GM12891 (cell line): Measurements from ENCODE around the gene ZNRF1.
"Not testable (repeated sequence)": the region's sequence is repeated elsewhere in the genome, so short reads cannot be mapped to it uniquely, and the experiment has no call there.

Experiments used
- DNase-seq: peaks from one replicate; pipeline ENCODE4 v3.0.0; 2011; ENCODE audit warnings: low spot score; ENCODE audit not compliant: insufficient read length
- FAIRE-seq: peaks from 2 replicates; lab custom pipeline; 2011; peaks lifted over from hg19 to GRCh38; lab: Jason Lieb, UNC
- PAX5 ChIP-seq: IDR thresholded peaks from 2 replicates; pipeline ENCODE4 v1.6.1; 2011; ENCODE audit warnings: low read length, moderate library complexity, mild to moderate bottlenecking; ENCODE audit not compliant: insufficient read depth, severe bottlenecking
- POLR2A ChIP-seq: IDR thresholded peaks from 2 replicates; pipeline ENCODE4 v1.6.1; 2011; ENCODE audit warnings: low read depth, low read length, control low read depth
- POLR2AphosphoS5 ChIP-seq: IDR thresholded peaks from 2 replicates; pipeline ENCODE4 v1.6.1; 2011; ENCODE audit warnings: low read depth, low read length, control low read depth
- POU2F2 ChIP-seq: IDR thresholded peaks from 2 replicates; pipeline ENCODE4 v1.6.1; 2011; ENCODE audit warnings: low read depth, mild to moderate bottlenecking, control low read depth, low read length, moderate library complexity
- SPI1 ChIP-seq: IDR thresholded peaks from 2 replicates; pipeline ENCODE4 v1.6.1; 2011; ENCODE audit warnings: low read depth, low read length, control low read depth
- TAF1 ChIP-seq: IDR thresholded peaks from 2 replicates; pipeline ENCODE4 v1.6.1; 2011; ENCODE audit warnings: low read depth, low read length, control low read depth

Gene ZNRF1

GRCh38 chr16:75012380-75013081, 13.7 kb downstream of the ZNRF1 start:
- FAIRE-seq, result no peak
- no peak for DNase-seq
- TF ChIP-seq POU2F2 (no peak), PAX5 (no peak), SPI1 (peak; percentile 84)

GRCh38 chr16:75013123-75013522, 14.3 kb downstream of the ZNRF1 start:
- FAIRE-seq, DNase-seq: not testable (repeated sequence)

DNA sequence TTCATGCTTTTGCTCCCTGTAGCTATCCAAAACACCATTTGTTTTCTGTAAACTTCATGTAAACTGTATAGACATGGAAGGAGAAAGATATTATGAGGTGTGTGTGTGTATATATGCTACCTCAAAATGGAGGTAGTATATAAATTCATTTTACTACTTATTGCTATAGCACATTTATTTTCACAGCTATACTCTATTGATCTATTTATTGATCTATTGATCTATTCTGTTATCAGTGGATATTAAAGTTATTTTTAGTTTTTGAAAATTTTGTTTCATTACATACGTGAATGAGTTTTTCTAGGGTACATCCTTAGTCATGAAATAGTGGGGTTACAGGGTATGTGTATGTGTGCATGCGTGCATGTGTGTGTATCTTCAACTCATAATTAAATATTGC, 15.5 kb downstream of the ZNRF1 start:
- TF ChIP-seq POU2F2 (no peak), PAX5 (no peak), TAF1 (no peak), SPI1 (no peak), POLR2AphosphoS5 (no peak)
- FAIRE-seq, result no peak
- no peak for DNase-seq

DNA sequence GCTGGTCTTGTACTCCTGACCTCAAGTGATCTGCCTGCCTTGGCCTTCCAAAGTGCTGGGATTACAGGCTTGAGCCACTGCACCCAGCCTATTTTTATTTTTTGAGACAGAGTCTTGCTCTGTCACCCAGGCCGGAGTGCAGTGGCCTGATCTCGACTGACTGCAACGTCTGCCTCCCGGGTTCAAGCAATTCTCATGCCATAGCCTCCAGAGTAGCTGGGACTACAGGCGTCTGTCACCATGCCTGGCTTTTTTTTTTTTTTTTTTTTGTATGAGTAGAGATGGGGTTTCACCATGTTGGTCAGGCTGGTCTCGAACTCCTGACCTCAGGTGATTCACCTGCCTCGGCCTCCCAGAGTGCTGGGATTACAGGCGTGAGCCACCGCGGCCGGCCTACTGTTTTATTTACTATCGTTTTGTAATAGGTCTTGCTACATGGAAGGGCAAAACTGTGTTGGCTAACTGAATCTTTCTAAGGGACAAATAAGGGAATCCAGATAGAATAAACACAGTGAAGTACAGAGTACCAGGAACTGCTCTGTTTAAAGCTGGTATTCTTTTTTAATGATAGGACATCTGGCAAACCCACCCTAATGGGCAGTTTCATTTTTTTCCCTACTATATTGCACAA, 17.7 kb downstream of the ZNRF1 start:
- DNase-seq, FAIRE-seq: not testable (repeated sequence)

DNA sequence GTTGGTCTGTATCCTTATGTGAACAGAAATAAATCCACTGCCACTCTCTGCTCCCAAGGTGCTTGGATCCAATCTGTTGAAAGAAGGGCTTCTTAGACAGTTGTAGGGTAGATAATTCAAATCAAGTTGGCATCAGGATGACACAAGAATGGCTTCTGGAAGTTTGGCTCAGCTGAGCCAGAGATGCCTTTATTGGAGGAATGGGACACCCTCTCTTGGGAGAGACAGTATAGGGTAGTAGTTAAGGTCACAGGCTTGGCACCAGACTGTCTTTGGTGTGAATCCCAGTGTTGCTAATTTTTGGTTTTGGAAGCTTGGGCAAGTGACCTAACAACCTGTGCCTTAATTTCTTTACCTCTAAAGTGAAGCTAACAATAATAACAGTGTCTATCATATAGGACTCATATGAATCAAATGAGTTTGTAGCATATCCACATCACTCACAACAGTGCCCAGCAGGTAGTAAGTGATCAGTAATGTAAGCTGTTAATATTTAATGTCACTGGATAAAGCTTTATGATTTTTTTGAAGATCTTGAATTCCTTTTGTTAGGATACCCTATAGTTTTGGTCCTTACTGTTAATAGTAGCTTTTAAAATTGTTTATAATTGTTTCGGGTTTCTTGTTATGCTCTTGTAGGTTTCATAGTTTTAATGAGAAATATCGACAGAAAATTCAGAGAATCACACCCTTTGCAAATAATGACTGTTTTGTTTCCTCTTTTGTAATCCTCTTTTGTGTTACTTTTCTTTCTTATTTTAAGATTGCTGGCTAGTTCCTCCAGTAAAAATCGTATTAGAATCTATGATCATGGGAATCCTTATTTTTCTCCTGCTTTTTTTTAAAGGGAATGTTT, 19.1 kb downstream of the ZNRF1 start:
- DNase-seq (no peak), FAIRE-seq (no peak)
- TF ChIP-seq TAF1 (no peak), PAX5 (no peak), POU2F2 (no peak), SPI1 (no peak), POLR2AphosphoS5 (no peak), POLR2A (no peak)

- DNase-seq (no peak), FAIRE-seq (no peak)
- no peak for TF ChIP-seq POU2F2
- no peak for TF ChIP-seq TAF1
- no peak for TF ChIP-seq PAX5
- TF ChIP-seq SPI1, result no peak
- TF ChIP-seq POLR2A, result no peak
- no peak for TF ChIP-seq POLR2AphosphoS5
Measured at GRCh38 chr16:75019007-75019406, 20.2 kb downstream of the ZNRF1 start.

- FAIRE-seq, result no peak
- no peak for TF ChIP-seq POU2F2
- no peak for TF ChIP-seq SPI1
- no peak for TF ChIP-seq TAF1
- TF ChIP-seq POLR2A, result no peak
- TF ChIP-seq PAX5, result no peak
- no peak for TF ChIP-seq POLR2AphosphoS5
- DNase-seq, result no peak
Measured at GRCh38 chr16:75019586-75019985, 20.8 kb downstream of the ZNRF1 start.

DNA sequence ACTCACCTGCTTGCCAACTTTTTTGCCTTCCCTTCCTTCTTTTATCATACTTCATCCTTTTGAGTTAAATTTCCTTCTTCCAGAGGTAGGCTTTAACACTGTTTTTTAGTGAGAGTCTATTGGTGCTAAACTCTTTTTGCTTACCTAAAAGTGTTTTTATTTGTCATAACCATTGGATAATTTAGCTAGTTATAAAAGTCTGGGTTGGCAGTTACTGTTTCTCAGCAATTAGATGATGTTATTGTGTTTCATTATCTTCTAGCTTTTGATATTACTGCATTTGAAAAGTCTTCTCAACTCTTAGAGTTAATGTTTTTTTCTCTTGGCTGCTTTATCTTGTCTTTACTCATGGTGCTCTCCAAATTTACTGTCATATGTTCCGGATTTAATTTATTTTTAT, 22.6 kb downstream of the ZNRF1 start:
- FAIRE-seq (no peak), DNase-seq (no peak)
- no peak for TF ChIP-seq POU2F2

DNA sequence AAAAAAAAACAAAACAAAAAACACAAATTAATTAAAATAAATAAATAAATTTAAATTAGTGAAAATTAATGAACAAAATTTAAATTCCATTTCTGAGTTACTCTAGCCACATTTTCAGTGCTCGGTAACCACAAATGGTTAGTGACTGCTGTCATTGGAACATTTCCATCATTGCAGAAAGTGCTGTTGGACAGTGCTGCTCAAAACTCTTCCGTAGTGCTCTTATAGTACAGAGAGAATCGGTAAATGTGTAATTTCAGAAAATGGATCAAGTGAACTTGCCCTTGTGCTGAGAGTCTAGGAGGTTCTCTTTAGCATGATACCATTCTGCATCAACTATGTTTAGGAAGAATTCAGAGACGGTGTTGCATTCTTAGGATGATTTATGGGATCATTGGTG, 23.7 kb downstream of the ZNRF1 start:
- FAIRE-seq (no peak), DNase-seq (no peak)
- TF ChIP-seq TAF1 (no peak), POLR2AphosphoS5 (no peak), POU2F2 (no peak), SPI1 (no peak), POLR2A (no peak), PAX5 (no peak)

- no peak for FAIRE-seq
- no peak for TF ChIP-seq POLR2A
- TF ChIP-seq POLR2AphosphoS5, result no peak
- TF ChIP-seq TAF1, result no peak
- TF ChIP-seq PAX5, result no peak
- no peak for TF ChIP-seq POU2F2
- no peak for TF ChIP-seq SPI1
- no peak for DNase-seq
Measured at GRCh38 chr16:75023009-75023408, 24.2 kb downstream of the ZNRF1 start.

- no peak for TF ChIP-seq SPI1
- TF ChIP-seq POU2F2, result no peak
- no peak for TF ChIP-seq TAF1
- no peak for TF ChIP-seq PAX5
- no peak for TF ChIP-seq POLR2AphosphoS5
- TF ChIP-seq POLR2A, result no peak
- peak; percentile 16 for FAIRE-seq
- DNase-seq, result no peak
Measured at GRCh38 chr16:75024182-75024581, 25.4 kb downstream of the ZNRF1 start.

GRCh38 chr16:75024594-75024993, 25.8 kb downstream of the ZNRF1 start:
- DNase-seq, result no peak

More at GRCh38 chr16:75024594-75024993, 25.8 kb downstream of the ZNRF1 start:
- FAIRE-seq, result no peak
- TF ChIP-seq POU2F2, result no peak
- no peak for TF ChIP-seq POLR2A
- TF ChIP-seq POLR2AphosphoS5, result no peak
- TF ChIP-seq SPI1, result no peak
- TF ChIP-seq PAX5, result no peak
- no peak for TF ChIP-seq TAF1
